ENCODE data around the gene ELMO1.

The ELMO1 gene

DNA sequence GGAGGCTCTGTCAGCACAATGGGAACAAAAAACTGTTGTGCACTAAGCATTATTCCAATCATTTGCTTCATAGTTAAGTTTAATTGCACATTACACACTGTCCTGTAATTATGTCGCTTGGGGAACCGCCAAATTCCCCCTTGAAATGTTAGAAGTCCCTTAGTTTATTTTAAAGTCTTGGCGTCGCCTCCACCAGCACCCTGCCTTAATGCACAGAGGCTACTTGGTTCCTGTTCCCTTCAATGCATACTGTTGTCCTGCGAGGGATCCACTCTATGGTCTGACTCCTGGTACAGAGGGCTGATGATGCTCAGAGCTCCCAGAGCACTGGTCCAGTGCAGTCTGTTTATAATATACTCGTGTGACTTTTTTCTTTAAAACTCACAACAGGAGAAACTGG, 330.7 kb downstream of the ELMO1 start:
- DNase-seq (ENCODE audit: low read depth): no peak

- no peak for DNase-seq (ENCODE audit: low read depth)
These were observed 331.4 kb downstream of the ELMO1 start for GRCh38 chr7:37117292-37117691.

GRCh38 chr7:37116093-37116701, 332.5 kb downstream of the ELMO1 start:
- no peak for DNase-seq (ENCODE audit: low read depth)

DNA sequence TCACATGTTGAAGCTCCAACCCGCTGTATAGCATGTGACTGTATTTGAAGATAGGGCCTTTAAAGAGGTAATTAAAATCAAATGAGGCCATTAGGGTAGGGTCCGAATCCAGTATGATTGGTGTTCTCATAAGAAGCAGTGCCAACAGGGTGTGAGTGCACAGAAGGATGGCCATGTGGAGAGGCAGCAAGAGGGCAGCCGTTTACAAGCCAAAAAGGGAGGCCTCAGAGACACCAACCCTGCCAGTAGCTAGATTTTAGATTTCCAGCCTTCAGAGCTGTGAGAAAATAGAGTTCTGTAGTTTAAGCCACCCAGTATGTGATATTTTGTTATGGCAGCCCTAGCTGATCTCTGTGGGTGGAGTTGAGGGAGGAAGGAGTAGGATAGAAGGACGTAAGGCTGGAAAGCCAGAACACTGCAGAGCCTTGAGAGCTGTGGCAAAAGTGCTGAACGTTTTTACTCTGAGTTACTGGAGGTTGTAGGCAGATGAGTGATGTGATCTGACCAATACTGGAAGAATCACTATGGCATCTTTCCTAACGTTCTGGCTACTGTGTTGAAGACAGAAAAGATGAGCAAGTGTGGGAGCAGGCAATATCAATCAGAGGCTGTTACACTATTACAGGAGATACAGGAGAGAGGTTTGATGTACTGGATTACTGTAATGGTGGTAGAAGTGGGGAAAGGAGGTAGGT, 334.9 kb downstream of the ELMO1 start:
- no peak for DNase-seq (ENCODE audit: low read depth)

- no peak for DNase-seq (ENCODE audit: low read depth)
These were observed 335.8 kb downstream of the ELMO1 start for GRCh38 chr7:37112876-37113275.

GRCh38 chr7:37112218-37112617, 336.4 kb downstream of the ELMO1 start:
- no peak for DNase-seq (ENCODE audit: low read depth)

- no peak for DNase-seq (ENCODE audit: low read depth)
These were observed 337.2 kb downstream of the ELMO1 start for GRCh38 chr7:37111459-37111858.

DNA sequence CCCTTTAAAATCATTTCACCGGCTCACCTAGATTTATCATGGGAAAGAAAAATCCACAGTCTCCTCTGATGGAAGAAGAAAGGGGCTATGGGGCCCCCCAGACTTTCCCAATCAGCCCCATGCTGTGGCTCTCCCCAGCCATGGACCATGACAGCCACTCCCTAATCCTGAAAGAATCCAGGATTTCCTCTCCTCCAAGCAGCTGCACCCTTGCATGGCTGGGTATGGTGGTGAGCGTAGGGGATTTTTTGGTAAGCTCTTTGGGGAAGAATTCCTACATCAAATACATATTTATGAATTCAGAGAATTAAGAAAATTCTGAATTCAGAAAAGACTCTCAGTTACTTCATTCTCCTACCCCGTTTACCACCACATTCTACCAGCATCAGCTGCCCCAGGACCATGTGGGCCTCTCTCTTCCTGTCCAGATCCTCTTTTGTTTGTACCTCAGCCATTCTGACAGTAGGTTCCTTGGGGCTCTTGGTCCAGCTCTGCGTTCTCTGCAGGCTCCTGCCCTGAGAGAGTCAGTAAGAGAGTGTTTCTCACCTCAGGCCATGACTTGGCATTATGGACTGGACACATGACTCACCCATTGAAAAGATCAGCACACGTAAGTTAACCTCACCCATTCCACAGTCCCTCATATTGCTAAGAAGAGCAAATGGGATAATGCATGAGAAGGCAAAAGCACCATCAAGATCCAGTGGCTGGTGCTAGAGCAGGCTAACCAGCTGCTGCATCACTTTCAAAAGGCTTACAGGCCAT, 337.8 kb downstream of the ELMO1 start:
- DNase-seq (ENCODE audit: low read depth): no peak

GRCh38 chr7:37109843-37110242, 338.8 kb downstream of the ELMO1 start:
- DNase-seq (ENCODE audit: low read depth): no peak

- no peak for DNase-seq (ENCODE audit: low read depth)
These were observed 339.5 kb downstream of the ELMO1 start for GRCh38 chr7:37109016-37109683.

GRCh38 chr7:37108615-37109014, 340.0 kb downstream of the ELMO1 start:
- no peak for DNase-seq (ENCODE audit: low read depth)

DNA sequence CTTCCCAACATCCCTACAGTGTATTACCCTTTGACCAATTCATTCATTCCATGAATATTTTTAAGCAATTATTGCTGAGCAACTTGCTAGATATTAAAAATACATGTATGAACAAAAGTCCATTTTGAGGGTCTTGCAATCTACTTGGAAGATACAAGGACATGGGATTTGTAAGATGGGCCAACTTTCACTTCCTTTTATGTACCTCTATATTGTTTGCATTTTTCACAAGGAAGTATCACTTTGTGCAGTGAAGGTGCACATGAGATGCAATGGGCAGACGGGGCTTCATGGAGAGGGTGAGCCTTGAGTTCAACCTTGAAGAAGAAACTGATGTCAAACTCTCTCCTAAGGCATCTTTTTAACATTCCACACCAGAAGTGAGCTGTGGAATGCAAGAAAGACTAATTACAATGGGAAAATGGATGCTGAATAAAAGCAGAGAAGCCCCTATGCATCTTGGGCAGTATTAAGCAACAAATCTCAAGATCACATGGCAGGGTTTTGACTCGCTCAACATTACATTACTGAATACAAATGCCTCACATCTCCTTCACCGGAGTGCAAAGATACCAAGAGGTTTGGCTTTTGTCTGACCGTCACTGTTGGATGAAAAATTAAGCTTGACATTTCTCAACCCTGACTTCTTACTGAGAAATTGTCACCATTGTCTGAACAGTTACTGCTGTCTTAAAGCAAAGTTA, 341.5 kb downstream of the ELMO1 start:
- no peak for DNase-seq (ENCODE audit: low read depth)

DNA sequence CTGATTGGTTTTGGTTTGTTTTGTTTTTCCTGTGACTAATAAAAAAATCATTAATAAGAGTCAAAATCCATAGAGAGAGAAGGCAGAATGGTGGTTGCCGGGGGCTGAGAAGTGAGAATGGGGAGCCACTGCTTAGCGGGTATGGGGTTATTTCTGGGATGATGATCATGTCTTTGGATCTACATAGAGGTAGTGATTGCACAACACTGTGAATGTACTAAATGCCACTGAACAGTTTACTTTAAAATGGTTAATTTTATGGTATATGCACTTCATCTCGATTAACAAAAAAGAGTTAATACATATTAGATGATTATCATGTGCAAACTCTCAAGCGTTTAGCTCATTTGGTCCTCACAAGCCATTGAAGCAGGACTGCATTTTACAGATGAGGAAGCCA, 342.9 kb downstream of the ELMO1 start:
- no peak for DNase-seq (ENCODE audit: low read depth)

DNA sequence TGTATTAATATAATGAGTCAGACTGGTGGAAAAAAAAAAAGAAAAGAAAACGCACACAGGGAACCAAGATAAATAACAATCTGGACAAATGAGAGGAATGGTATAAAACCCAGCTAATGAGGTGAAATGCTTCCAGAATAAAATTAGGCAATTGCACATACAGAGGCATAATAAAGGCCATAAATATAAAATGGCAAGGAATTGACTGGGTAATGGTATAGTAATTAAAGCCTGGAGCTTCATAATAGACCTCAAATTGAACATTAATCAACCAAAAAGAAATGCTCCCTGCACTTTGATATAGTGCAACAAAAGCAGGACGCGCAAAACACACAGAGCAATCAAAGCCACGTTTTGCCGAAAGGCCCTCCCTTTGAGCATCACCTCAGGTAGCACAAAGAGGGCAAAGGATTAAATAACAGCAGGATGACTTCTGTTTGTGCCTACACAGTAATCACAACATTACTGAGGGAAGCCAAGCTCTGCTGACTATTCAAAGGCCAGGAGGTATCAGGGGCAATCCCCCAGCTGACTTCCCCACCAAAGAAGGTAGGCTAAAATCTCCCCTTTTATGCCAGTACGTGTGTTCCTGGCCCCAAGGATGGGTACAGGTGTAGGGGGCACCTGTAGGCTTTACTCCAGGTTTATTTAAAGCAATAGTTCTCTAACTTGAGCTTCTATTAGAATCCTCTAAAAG, 343.7 kb downstream of the ELMO1 start:
- DNase-seq (ENCODE audit: low read depth): no peak

GRCh38 chr7:37102518-37103137, 346.0 kb downstream of the ELMO1 start:
- DNase-seq (ENCODE audit: low read depth): no peak

DNA sequence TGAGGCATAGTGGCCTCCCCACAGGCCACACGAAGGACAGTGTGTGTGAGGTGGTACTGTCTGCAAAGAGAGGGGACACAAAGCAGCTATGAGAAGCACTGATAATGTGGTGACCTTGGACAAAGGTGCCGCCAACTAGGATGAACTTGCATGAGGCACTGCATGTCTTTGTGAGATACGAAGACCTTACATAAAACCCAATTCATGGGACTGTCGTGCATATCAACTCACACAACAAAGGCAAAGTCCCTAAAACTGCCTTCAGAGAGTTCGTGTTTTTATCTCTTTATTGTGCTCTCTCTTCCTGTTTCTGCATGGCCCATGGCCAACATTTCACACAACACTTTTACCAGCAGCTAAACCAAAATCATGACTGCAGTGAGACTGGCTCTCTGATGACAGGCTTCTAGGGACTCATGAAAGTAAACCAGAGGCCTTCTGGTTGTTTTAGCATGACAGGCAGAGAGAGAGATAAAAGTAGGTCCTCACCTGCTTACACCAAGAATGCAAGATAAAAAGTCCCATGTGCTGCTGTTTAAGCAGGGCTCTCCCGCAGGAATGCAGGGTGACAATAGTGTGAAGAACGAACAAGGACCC, 347.8 kb downstream of the ELMO1 start:
- no peak for DNase-seq (ENCODE audit: low read depth)

DNA sequence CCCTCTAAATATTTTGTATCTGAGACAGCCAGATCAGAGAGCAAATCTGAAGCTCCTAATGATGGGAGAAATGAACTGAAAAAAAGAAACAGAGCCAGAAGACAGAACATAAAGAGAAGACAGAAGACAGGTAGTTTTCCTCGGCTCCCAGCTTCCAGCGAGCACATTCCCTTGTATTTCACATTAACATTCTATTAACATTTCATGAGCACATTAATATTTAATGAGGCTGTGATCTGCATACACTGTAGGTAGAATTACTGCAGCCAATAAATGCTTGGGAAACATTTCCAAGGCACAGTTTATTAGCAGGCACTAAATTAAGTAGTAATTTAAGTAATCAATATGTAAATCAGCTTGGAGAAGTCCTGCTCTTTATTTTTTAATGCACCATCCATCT, 349.9 kb downstream of the ELMO1 start:
- DNase-seq (ENCODE audit: low read depth): no peak

DNA sequence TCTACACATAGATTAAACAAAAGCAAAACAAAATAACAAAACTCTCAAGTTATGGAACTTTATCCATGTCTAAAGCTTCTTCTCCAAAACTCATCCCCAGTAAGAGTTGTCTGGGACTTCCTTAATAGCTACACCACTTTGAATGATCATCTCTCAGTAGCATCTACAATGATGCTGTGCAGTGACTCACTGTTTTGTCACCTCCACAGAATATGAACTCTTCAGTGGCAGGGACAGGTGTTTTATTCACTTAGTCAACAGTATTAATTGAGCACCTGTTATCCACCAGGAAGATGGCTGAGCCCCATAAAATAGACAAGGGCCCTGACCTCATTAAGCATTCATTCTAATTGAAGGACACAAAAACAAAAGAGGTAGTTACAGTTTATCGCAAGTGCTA, 350.7 kb downstream of the ELMO1 start:
- no peak for DNase-seq (ENCODE audit: low read depth)

DNA sequence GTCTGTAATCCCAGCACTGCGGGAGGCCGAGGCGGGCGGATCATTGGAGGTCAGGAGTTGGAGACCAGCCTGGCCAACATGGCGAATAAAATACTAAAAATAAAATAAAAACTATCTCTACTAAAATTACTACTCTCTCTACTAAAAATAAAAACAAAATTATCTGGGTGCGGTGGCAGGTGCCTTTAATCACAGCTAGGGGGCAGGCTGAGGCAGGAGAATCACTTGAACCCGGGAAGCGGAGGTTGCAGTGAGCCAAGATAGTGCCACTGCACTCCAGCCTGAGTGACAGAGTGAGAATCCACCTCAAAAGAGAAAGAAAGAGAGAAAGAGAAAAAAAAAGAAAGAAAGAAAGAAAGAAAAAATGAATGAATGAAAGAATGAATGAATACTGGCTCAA, 351.4 kb downstream of the ELMO1 start:
- DNase-seq (ENCODE audit: low read depth): no peak

DNA sequence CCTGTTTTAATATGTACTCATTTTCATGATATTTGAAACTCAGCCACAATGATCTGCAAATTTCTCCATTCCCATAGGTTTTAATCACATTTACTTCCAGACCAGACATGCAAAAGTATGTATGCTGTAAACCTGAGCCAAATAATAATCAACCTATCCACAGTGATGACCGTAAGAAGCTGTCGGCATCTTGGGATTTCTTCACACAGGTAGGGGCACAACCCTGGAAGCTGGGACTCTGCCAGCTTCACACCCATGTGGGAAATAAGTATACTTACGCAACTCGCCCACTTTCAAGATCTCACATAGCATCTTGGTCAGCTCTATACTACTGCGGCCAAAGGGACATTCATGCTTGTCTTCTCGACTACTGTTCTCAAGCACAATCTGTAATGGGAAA, 352.3 kb downstream of the ELMO1 start:
- no peak for DNase-seq (ENCODE audit: low read depth)

- no peak for DNase-seq (ENCODE audit: low read depth)
These were observed 353.5 kb downstream of the ELMO1 start for GRCh38 chr7:37095122-37095521.

Measured in T-helper 22 cell (primary cell).